Bone marrow (tissue), 2 donors: ENCODE results near the gene GALM.
"Not testable (repeated sequence)": the region's sequence is repeated elsewhere in the genome, so short reads cannot be mapped to it uniquely, and the experiment has no call there.

Source experiments
- DNase-seq, 2 donors: peaks; one replicate each; lab custom pipeline; 2025; lab: John Stamatoyannopoulos, UW

Gene GALM

GRCh38 chr2:38650012-38650411 is 15.9 kb upstream of the GALM start:
- no peak for DNase-seq

DNA sequence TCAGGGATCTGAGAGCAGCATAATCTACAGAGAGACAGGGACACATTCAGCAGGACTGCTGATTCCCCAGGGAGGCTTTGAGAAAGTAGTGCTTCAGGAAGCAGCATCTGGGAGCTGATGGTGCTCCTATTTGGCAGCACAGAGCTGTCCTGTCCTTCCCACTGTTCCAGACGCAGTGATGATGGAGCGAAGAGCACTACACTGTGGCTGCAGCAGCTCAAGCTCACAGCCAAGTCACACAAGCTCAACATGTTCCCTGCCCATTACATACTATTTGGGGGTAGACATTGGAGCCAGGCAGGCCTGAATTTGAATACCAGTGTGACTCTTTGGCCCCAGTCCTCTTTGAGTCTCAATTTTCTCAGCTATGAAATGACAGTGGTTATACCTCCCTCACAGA is 15.2 kb upstream of the GALM start:
- DNase-seq = no peak

DNA sequence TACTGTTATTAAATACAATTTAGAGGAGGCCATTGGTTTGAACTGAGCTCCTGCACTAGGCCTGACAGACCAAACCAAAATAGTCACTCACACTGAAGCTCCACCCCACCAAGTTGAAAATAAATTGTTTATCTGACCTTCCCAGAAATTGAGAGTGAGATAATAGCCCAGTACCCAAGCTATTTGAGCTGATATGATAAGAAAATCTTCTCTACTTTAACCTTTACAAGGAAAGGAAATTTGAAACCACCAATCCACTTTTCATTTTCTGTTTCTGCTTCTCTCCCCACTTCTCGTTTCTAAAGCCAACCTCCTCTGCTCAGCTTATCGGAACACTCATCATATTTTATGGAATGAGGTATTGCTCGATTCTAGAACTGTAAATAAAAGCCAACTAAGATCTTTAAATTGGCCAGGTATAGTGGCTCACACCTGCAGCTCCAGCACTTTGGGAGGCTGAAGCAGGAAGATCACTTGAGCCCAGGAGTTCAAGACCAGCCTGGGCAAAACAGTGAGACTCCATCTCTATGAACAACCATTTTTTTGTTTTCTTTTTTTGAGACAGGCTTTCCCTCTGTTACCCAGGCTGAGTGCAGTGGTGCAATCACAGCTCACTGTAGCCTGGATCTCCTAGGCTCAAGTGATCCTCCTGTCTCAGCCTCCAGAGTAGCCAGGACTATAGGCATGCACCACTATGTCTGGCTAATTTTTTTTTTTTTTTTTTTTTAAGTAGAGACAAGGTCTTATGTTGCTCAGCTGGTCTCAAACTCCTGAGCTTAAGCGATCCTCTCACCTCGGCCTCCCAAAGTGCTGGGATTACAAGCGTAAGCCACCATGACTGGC is 13.3 kb upstream of the GALM start:
- no peak for DNase-seq

- DNase-seq = no peak
Measured at GRCh38 chr2:38653380-38653714, 12.6 kb upstream of the GALM start.

GRCh38 chr2:38653715-38654527 is 12.0 kb upstream of the GALM start:
- DNase-seq = no peak

DNA sequence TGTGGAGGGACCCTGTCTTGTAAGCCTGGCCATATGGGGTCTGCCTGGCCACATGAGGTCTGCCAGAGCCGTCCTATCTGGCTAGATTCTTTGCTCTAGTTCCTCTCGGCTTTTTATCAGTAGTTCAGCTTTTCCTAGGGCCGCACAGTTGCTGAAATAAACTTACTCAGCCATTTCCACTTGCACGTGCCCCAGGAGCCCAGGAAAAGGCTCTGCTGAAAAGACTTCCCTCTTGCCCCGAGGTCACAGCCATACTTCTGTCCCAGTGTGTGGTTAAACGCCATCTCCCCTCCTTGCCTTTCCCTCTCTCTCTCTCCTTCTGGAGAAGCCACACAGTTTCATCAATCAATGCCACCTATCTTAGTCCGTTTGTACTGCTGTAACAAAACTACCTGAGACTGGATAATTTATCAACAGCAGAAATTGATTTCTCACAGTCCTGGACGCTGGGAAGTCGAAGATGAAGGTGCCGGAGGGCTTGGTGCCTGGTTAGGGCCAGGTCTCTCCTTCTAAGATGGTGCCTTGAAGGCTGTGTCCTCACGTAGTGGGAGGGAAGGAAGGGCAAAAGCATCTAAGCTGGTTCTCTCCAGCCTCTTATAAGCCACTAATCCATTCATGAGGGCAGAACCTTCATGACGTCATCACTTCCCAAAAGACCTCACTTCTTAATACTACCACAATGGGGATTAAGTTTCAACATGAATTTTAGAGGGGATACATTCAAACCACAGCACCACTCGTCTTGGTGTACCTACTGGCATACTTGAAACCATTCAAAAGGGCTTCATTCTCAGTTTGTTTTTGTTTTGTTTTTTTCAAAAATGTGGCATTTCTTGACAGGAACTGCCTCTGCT is 11.2 kb upstream of the GALM start:
- DNase-seq = no peak

GRCh38 chr2:38655441-38655840 is 10.5 kb upstream of the GALM start:
- DNase-seq = no peak

- DNase-seq = no peak
Measured at GRCh38 chr2:38656866-38657480, 8.9 kb upstream of the GALM start.

DNA sequence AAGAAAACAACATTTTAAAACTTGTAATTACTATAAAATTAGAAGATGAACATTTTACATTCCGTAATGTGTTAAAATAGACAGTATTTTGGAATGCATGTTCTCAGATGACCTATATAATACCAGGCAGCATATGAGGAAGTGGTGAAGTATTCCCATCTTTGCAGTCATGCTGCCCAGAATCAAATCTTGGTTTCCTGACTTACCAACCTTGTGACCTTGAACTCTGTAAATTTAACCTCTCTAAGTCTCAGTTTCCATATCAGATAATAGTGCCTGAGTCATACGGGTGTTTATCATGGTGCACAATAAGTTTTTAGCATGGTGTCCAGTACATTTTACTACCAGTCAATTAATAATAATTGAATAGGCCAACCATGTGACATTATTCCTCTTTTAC is 7.3 kb upstream of the GALM start:
- no peak for DNase-seq

DNA sequence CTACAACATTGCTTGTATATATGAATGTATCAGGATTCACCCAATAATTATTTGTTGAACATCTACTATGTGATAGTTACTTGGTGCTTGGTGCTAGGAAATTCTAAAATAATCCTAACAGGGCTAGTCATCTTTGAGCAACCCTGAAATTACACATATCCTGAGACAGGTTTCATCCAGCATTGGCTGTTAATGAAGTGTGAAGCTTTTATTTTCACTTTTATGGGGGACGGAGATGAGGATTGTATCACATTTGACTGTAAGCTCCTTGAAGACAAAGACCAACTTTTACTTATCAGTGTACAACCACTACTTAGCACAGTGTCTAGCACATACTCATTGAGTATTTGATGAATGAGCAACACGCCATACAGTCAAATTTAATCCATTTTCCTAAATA is 6.8 kb upstream of the GALM start:
- no peak for DNase-seq

GRCh38 chr2:38660282-38660681 is 5.6 kb upstream of the GALM start:
- DNase-seq = no peak

DNA sequence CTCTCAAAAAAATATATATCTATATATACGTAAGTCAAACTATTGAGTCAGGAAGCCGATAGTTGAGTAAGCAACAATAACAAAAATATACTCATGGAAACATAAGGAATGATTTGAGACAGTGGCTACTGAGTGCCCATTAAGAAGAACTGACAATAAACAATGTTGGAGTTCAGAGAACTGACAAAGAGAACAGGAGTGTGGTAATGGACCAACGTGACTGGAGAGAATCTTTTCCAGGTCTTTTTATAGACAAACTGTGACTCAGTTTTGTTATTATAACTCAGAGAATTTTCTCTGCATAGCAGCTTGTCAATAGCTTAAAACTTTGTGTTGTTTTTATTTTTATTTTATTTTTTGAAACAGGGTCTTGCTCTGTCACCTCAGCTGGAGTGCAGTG is 4.6 kb upstream of the GALM start:
- DNase-seq = no peak

- no peak for DNase-seq
Measured at GRCh38 chr2:38666556-38666910, 619 bp downstream of the GALM start.

GRCh38 chr2:38668092-38668491 is 2.2 kb downstream of the GALM start:
- DNase-seq = no peak

DNA sequence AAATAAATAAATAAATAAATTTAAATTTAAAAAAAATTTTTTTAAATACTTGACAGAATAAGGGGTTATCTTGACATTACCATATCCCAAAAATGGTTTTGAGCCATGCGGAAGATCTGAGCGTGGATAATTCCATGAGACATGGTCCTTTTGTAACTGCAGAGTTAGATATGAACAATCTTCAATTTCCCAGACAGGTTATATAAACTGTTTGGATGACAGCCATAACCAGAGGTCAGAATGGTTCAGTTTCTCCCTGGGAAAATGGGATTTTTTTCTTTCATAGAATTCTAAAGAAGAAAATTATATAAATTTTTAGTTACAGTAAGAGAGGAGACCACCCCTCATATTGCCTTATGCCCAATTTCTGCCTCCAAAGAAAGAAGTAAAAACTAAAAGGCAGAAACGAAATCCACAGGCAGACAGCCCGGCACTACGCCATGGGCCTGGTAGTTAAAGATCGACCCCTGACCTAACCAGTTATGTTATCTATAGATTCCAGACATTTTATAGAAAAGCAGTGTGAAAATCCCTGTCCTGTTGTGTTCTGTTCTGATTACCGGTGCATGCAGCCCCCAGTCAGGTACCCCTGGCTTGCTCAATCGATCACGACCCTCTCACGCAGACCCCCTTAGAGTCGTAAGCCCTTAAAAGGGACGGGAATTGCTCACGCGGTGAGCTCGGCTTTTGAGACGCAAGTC is 3.0 kb downstream of the GALM start:
- no peak for DNase-seq

- DNase-seq = no peak
Measured at GRCh38 chr2:38671303-38671702, 5.4 kb downstream of the GALM start.

DNA sequence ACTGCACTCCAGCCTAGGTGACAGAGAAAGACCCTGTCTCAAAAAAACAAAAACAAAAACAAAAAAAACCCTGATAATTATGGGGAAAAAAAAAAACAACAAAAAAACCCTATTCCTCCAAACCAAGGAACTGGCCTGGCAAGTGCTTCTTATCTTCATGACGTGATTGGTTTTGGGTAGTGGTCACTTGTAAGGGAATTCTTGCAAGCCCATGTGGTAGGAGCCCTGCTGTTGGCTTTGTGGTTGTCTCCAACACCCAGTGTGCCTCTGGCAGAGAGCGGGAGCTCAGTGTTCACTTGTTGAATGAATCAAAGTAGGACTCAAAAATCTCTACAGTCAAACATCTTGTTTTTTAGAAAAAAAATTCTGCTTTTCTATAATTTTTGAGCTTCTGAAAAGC is 6.0 kb downstream of the GALM start:
- DNase-seq = no peak

DNA sequence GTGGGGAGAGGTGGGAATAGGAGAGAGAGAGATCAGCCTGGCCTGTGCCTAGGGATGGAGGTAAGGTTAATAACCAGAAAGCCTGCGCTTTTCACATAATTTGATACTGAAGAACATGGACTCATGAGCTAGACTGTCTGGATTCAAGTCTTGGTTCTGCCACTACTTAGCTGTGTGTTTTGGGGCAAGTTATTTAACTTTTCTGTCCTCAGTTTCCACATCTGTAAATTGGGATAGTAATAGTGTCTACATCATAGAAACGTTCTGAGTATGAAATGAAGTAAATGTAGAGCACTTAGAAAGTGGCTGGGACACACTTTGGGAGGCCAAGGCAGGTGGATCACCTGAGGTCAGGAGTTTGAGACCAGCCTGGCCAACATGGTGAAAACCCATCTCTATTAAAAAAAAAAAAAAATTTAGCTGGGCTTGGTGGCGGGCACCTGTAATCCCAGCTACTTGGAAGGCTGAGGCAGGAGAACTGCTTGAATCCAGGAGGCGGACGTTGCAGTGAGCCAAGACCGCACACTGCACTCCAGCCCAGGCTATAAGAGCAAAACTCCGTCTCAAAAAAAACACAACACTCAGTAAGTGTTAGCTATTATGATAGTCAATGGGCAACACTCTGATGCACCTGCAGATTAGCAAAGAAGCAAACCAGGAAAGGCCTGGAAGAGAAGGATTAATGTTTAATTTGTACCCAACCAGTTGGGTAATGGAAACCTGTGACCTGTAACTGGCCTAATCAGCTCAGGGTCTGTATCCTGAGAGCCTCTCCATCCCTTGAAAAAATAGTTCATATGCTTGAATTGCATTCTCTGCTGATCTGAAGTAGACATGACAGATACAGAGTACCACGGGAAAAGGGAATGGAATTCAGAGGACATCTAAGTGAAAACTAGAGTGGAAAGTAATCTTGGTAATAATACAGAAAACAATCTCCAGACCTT is 6.8 kb downstream of the GALM start:
- no peak for DNase-seq

DNA sequence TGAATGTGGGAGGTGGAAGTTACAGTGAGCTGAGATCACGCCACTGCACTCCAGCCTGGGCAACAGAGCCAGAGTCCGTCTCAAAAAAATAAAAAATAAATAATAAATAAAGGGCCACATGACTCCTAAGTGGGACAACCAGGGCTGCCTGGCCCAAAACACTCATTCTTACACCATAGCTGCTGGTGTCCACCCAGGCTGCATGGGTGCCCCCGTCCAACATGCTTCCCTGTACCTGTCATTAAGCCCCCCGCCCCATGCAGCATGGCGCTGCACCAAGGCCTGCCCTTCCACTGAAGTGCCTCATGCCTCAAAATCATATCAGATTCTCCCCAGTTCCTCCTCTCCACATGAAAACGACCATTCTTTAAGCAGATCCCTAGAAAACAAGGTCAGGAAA is 10.8 kb downstream of the GALM start:
- DNase-seq = no peak

- not testable (repeated sequence) for DNase-seq
Measured at GRCh38 chr2:38680868-38681267, 15.0 kb downstream of the GALM start.
